Osteocyte (in vitro differentiated cells): ENCODE measurements around the gene NKX6-2. TPM values are rescaled to one million over a fixed set of nuclear protein-coding genes. Genes with fewer than 3 reads are reported as not detected.
"Not testable (repeated sequence)": the region's sequence is repeated elsewhere in the genome, so short reads cannot be mapped to it uniquely, and the experiment has no call there.

ENCODE experiments used
- DNase-seq: peaks from one replicate; pipeline ENCODE4 v3.0.0; 2021; ENCODE audit warnings: mixed read lengths; ENCODE audit not compliant: unreplicated experiment; ENCODE audit errors: extremely low spot score
- H3K27ac Mint-ChIP-seq: one replicate; pipeline ENCODE4 v1.8.0; 2021; ENCODE audit warnings: mild to moderate bottlenecking, mixed read lengths; ENCODE audit not compliant: unreplicated experiment
- H3K27me3 Mint-ChIP-seq: one replicate; pipeline ENCODE4 v1.8.0; 2021; ENCODE audit warnings: mixed read lengths; ENCODE audit not compliant: unreplicated experiment
- H3K36me3 Mint-ChIP-seq: one replicate; pipeline ENCODE4 v1.8.0; 2021; ENCODE audit warnings: mixed read lengths; ENCODE audit not compliant: unreplicated experiment
- H3K4me1 Mint-ChIP-seq: one replicate; pipeline ENCODE4 v1.8.0; 2021; ENCODE audit warnings: mixed read lengths; ENCODE audit not compliant: unreplicated experiment
- H3K4me3 Mint-ChIP-seq: one replicate; pipeline ENCODE4 v1.8.0; 2021; ENCODE audit warnings: mild to moderate bottlenecking, moderate library complexity, mixed read lengths; ENCODE audit not compliant: unreplicated experiment
- H3K9me3 Mint-ChIP-seq: one replicate; pipeline ENCODE4 v1.8.0; 2021; ENCODE audit warnings: mixed read lengths; ENCODE audit not compliant: unreplicated experiment
- total RNA-seq: library from RNA; stranded (reverse); gene quantifications from 2 replicates; pipeline ENCODE4 v1.2.1, GENCODE V29; 2021
- TF ChIP-seq, protein P1 (sequence below): fragments of 200-600 bp; sonication (generic); IDR thresholded peaks from 2 replicates; pipeline ENCODE4 v1.5.0; 2021; ENCODE audit warnings: antibody characterized with exemption, mild to moderate bottlenecking, moderate library complexity

NKX6-2 gene
- total RNA-seq, 1 donor from 2014 or later, result not detected

DNA sequence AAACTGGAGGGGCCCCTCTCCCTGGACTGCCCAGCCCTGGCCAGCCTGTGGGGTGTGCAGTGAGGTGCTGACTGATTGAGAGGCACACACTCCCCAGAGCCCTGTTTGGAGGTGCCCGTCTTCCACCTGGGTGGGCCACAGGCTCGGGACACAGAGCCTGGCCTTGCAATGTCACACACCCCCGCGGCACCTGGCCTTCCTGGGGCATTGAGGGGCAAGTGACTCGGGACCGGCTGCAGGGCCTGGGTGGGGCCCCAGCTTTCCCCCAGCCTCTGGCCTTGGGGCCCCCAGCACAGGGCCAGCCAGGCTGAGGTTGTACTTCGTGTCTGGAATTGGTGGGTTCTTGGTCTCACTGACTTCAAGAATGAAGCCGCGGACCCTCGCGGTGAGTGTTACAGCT is 13.9 kb upstream of the NKX6-2 start:
- H3K4me3 Mint-ChIP-seq, result no peak overlapping the region
- H3K9me3 Mint-ChIP-seq, result no peaks in the 10 kb centered on the region
- TF ChIP-seq, protein P1, sequence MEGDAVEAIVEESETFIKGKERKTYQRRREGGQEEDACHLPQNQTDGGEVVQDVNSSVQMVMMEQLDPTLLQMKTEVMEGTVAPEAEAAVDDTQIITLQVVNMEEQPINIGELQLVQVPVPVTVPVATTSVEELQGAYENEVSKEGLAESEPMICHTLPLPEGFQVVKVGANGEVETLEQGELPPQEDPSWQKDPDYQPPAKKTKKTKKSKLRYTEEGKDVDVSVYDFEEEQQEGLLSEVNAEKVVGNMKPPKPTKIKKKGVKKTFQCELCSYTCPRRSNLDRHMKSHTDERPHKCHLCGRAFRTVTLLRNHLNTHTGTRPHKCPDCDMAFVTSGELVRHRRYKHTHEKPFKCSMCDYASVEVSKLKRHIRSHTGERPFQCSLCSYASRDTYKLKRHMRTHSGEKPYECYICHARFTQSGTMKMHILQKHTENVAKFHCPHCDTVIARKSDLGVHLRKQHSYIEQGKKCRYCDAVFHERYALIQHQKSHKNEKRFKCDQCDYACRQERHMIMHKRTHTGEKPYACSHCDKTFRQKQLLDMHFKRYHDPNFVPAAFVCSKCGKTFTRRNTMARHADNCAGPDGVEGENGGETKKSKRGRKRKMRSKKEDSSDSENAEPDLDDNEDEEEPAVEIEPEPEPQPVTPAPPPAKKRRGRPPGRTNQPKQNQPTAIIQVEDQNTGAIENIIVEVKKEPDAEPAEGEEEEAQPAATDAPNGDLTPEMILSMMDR, result no peak

DNA sequence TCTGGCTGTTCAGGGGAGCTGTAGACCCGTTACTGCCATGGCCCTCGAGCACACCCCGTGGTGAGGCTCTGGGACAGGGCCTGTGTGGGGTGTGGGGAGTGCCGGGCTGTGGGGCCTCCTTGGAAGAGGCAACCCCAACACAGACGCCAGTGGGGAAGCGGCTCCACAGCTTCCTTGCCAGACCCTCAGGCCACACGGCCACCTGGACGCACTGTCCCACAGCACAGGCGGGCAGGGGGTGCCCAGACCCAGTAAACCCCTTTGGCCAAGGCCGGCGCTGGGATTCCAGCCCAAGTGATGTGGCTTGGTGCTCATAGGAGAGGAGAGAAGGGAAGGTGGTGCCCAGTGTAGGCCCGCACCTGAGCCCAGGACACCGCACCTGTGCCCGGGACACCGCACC is 12.9 kb upstream of the NKX6-2 start:
- TF ChIP-seq, protein P1, result no peak
- no peak overlapping the region for H3K4me3 Mint-ChIP-seq
- H3K27ac Mint-ChIP-seq, result no peak overlapping the region

More for the DNA sequence above, 13.9 kb upstream of the NKX6-2 start:
- no peaks in the 10 kb centered on the region for H3K4me1 Mint-ChIP-seq
- DNase-seq, result no peak
- H3K36me3 Mint-ChIP-seq, result no peaks in the 10 kb centered on the region
- H3K27ac Mint-ChIP-seq, result no peak overlapping the region
- no peaks in the 10 kb centered on the region for H3K27me3 Mint-ChIP-seq

DNA sequence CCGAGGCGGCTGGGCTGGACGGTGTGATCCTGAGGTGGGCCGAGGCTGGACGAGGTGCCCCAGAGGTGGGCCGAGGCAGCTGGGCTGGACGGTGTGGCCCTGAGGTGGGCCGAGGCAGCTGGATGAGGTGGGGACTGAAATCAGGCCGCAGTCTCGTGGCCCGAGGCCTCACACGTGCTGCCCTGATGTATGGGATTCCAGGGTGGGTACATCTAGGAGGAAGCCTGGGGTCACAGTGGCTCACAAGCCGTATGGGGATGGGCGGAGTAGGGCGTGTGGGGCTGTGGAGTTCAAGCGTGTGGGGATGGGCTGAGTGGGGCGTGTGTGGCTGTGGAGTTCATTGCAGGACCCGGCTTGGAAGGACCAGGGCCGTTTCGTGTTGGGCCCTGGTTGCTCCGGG is 12.5 kb upstream of the NKX6-2 start:
- DNase-seq, result no peak
- Mint-ChIP-seq H3K36me3 (no peaks in the 10 kb centered on the region), H3K4me3 (no peak overlapping the region), H3K27me3 (no peaks in the 10 kb centered on the region), H3K4me1 (no peaks in the 10 kb centered on the region), H3K9me3 (no peaks in the 10 kb centered on the region), H3K27ac (no peak overlapping the region)
- TF ChIP-seq, protein P1, result no peak

More for the DNA sequence above, 12.9 kb upstream of the NKX6-2 start:
- Mint-ChIP-seq H3K9me3 (no peaks in the 10 kb centered on the region), H3K27me3 (no peaks in the 10 kb centered on the region), H3K36me3 (no peaks in the 10 kb centered on the region), H3K4me1 (no peaks in the 10 kb centered on the region)
- no peak for DNase-seq

DNA sequence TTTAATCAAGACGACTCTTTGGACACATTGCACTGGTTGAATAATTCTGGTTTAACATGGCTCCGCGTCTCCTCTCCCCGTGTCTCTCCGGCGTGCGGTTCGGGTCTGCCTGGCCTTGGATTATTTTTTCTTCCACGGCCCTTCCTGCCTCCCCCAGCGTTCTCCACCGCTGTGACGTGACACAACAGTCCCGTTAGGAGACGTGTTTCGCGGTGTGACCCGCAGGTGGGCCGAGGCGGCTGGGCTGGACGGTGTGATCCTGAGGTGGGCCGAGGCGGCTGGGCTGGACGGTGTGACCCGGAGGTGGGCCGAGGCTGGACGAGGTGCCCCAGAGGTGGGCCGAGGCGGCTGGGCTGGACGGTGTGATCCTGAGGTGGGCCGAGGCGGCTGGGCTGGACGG is 12.0 kb upstream of the NKX6-2 start:
- not testable (repeated sequence) for DNase-seq, H3K36me3 Mint-ChIP-seq, H3K4me3 Mint-ChIP-seq, H3K27ac Mint-ChIP-seq, H3K4me1 Mint-ChIP-seq, H3K27me3 Mint-ChIP-seq, H3K9me3 Mint-ChIP-seq

DNA sequence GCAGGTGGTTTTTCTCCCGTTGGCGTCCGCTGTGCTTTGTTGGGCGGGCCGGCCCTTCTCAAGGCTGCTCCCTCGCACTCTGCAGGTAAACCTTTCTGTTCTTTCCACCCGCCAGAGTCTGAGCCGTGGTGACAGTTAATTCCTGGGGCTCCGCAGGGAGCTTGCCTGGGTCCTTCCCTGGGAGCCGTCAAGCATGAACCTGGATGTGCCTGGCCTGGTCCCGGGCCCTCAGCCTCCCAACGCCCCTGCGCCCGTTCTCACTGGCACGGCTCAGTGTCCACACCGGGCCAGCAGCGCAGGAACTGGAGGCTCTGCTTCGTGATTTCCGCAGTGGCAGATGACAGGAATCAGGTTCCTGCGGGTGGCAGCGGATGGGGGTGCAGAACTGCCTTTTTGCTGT is 10.9 kb upstream of the NKX6-2 start:
- TF ChIP-seq, protein P1, result no peak
- Mint-ChIP-seq H3K4me1 (no peaks in the 10 kb centered on the region), H3K27me3 (no peaks in the 10 kb centered on the region), H3K36me3 (no peaks in the 10 kb centered on the region), H3K4me3 (no peak overlapping the region), H3K27ac (no peak overlapping the region), H3K9me3 (no peaks in the 10 kb centered on the region)
- no peak for DNase-seq
